ENCODE measurements around the gene SETX.

The SETX gene

DNA sequence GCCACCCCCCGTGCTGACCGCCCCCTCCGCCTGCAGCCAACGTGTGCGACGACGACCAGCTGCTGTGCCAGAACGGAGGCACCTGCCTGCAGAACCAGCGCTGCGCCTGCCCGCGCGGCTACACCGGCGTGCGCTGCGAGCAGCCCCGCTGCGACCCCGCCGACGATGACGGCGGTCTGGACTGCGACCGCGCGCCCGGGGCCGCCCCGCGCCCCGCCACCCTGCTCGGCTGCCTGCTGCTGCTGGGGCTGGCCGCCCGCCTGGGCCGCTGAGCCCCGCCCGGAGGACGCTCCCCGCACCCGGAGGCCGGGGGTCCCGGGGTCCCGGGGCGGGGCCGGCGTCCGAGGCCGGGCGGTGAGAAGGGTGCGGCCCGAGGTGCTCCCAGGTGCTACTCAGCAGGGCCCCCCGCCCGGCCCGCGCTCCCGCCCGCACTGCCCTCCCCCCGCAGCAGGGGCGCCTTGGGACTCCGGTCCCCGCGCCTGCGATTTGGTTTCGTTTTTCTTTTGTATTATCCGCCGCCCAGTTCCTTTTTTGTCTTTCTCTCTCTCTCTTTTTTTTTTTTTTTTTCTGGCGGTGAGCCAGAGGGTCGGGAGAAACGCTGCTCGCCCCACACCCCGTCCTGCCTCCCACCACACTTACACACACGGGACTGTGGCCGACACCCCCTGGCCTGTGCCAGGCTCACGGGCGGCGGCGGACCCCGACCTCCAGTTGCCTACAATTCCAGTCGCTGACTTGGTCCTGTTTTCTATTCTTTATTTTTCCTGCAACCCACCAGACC lies 112.8 kb downstream of the SETX start:
- H3K4me3 ChIP-seq (replicated peaks; ENCODE audit: low read depth, low read length), result peak overlapping the region; percentile 57
- TF ChIP-seq, protein P1, sequence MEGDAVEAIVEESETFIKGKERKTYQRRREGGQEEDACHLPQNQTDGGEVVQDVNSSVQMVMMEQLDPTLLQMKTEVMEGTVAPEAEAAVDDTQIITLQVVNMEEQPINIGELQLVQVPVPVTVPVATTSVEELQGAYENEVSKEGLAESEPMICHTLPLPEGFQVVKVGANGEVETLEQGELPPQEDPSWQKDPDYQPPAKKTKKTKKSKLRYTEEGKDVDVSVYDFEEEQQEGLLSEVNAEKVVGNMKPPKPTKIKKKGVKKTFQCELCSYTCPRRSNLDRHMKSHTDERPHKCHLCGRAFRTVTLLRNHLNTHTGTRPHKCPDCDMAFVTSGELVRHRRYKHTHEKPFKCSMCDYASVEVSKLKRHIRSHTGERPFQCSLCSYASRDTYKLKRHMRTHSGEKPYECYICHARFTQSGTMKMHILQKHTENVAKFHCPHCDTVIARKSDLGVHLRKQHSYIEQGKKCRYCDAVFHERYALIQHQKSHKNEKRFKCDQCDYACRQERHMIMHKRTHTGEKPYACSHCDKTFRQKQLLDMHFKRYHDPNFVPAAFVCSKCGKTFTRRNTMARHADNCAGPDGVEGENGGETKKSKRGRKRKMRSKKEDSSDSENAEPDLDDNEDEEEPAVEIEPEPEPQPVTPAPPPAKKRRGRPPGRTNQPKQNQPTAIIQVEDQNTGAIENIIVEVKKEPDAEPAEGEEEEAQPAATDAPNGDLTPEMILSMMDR (IDR thresholded peaks at IDR 0.05; ENCODE audit: low read length, missing control alignments), result no peak
- DNase-seq (ENCODE audit: low read depth), result no peak

DNA sequence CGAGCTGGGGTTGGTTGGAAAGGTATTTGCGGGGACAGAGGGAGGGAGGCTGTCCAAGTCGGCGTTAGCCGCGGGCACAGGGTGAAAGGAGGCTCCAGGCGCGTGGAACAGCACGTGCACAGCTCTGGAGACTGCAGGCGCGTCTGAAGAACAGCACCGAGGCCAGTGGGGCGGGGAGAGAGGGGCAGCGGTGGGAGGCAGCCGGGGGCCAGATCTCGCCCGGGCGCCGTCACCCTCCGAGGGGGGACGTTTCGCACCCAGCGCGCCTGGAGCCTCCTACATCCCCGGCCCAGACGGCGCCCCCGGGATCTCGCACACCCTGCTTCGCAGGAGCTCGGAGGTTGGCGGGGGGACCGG lies 113.3 kb downstream of the SETX start:
- DNase-seq (ENCODE audit: low read depth), result no peak
- TF ChIP-seq, protein P1 (IDR thresholded peaks at IDR 0.05; ENCODE audit: low read length, missing control alignments), result no peak
- H3K4me3 ChIP-seq (replicated peaks; ENCODE audit: low read depth, low read length), result peak overlapping the region; percentile 57

DNA sequence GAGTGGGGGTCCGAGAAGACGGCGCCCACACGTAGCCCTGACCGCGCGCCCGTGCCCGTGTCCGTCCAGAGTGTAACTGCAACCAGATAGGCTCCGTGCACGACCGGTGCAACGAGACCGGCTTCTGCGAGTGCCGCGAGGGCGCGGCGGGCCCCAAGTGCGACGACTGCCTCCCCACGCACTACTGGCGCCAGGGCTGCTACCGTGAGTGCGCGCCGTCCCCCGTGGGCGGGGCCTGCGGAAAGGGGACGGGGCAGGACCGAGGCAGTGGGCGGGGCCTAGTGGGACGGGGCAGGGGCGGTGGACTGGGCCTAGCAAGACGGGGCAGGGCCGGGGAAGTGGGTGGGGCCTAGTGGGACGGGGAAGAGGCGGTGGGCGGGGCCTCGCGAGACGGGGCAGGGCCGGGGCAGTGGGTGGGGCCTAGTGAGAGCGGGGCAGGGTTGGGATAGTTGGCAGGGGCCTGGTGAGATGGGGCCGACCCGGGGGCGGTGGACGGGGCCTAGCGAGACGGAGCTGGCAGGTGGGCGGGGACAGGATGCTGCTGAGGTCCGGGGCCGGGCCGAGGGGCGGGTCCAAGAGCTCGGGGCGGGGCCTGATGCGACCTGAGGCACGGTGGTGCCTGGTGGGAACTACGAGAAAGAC lies 113.8 kb downstream of the SETX start:
- peak overlapping the region; percentile 57 for H3K4me3 ChIP-seq (replicated peaks; ENCODE audit: low read depth, low read length)
- TF ChIP-seq, protein P1 (IDR thresholded peaks at IDR 0.05; ENCODE audit: low read length, missing control alignments), result no peak
- peak; percentile 95 for DNase-seq (ENCODE audit: low read depth)

DNA sequence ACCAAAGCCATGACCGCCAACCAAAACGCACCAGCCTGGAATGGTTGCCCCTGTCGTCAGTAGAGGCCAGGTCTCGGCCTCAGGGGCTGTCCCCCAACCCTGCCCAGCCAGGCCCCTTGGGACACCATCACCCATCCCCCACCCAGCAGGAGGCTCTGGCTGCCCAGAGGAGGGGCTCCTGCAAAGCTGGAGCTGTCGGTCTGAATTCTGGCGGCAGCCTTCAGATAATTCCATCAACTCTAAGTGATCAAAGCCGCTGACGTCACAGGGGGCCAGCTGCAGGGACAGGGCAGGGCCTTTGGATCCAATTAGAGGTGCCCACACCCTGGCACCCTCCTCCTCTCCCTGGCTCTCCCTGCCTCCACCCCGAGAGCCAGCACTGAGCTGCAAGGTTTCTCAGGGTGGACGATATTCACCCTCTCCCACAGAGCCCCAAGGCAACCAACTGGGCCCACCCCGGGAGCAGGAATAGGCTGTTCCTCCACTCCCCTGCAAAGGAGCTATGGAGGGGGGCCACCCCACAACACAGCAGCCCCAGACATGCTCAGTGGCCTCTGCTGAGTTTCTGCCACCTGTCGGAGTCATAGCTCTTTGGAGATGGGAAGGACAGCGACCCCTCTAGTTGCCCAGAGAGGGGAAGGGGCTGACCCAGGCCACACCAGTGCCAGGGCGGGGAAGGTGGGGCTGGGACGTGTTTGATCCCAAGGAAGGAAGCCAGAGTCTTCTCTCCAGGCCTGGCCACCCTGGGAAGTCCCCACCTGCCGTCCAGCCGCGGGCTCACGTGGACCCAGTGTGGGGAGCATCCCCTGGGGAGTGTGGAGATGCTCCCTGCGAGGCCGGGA lies 114.6 kb downstream of the SETX start:
- TF ChIP-seq, protein P1 (IDR thresholded peaks at IDR 0.05; ENCODE audit: low read length, missing control alignments), result no peak
- H3K4me3 ChIP-seq (replicated peaks; ENCODE audit: low read depth, low read length), result peak overlapping the region; percentile 31
- no peak for DNase-seq (ENCODE audit: low read depth)

DNA sequence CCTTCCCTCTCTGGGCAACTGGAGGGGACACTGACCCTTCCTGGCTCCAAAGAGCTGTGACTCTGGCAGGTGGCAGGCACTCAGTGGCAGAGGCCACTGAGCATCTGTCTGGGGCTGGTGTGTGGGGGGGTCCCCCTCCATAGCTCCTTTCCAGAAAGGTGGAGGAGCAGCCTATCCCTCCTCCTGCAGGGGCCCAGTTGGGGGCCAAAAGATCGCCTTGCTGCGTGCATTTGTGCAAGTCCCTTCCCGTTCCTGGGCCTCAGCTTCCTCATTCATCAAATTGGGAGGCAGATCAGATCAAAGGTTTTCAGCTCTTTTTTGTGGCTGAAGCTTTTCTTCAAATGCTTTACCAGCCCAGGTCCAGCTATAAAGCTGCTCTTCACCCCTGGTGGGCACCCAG lies 115.3 kb downstream of the SETX start:
- H3K4me3 ChIP-seq (replicated peaks; ENCODE audit: low read depth, low read length), result no peak overlapping the region
- TF ChIP-seq, protein P1 (IDR thresholded peaks at IDR 0.05; ENCODE audit: low read length, missing control alignments), result no peak
- no peak for DNase-seq (ENCODE audit: low read depth)

DNA sequence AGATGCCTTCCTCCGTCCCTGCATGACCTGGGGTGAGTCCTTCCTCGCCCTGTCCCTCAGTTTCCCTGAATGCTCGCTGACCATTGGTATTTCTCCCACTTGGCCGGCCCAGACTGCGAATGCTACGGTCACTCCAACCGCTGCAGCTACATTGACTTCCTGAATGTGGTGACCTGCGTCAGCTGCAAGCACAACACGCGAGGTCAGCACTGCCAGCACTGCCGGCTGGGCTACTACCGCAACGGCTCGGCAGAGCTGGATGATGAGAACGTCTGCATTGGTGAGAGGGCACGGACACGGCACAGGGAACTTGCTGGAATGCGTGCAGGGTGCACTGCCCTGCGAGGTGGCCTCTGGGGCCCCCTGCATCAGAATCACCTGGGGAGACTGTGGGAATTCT lies 115.8 kb downstream of the SETX start:
- H3K4me3 ChIP-seq (replicated peaks; ENCODE audit: low read depth, low read length), result no peak overlapping the region
- TF ChIP-seq, protein P1 (IDR thresholded peaks at IDR 0.05; ENCODE audit: low read length, missing control alignments), result no peak
- DNase-seq (ENCODE audit: low read depth), result no peak
